ENCODE measurements around the gene ALDH3B1.
A peak's percentile ranks its signal among the peaks of the same experiment; 100 is the strongest.

ALDH3B1 gene

GRCh38 chr11:67999201-67999629 lies 10.9 kb upstream of the ALDH3B1 start:
- no peak overlapping the region for H3K27ac ChIP-seq
- TF ChIP-seq CTCF (IDR thresholded peaks at IDR 0.05) = no peak
- TF ChIP-seq ZFX (IDR thresholded peaks at IDR 0.05; ENCODE audit: borderline replicate concordance) = no peak

GRCh38 chr11:67999704-68000103 lies 10.4 kb upstream of the ALDH3B1 start:
- H3K27ac ChIP-seq = no peak overlapping the region
- TF ChIP-seq ZFX (IDR thresholded peaks at IDR 0.05; ENCODE audit: borderline replicate concordance) (no peak), CTCF (IDR thresholded peaks at IDR 0.05) (no peak)

GRCh38 chr11:68002575-68002937 lies 7.6 kb upstream of the ALDH3B1 start:
- peak overlapping the region; percentile 55 for H3K27ac ChIP-seq
- TF ChIP-seq CTCF (IDR thresholded peaks at IDR 0.05) (no peak), ZFX (IDR thresholded peaks at IDR 0.05; ENCODE audit: borderline replicate concordance) (no peak)

GRCh38 chr11:68002938-68003845 lies 6.9 kb upstream of the ALDH3B1 start:
- H3K27ac ChIP-seq = peak overlapping the region; percentile 58
- TF ChIP-seq CTCF (IDR thresholded peaks at IDR 0.05) = no peak
- no peak for TF ChIP-seq ZFX (IDR thresholded peaks at IDR 0.05; ENCODE audit: borderline replicate concordance)

GRCh38 chr11:68003846-68004550 lies 6.1 kb upstream of the ALDH3B1 start, which contains the start of gene UNC93B1:
Gene UNC93B1 (minus strand): TSS chr11:68004097. CDS start chr11:68004043, 54 bp downstream.
- TF ChIP-seq CTCF (IDR thresholded peaks at IDR 0.05) = no peak
- TF ChIP-seq ZFX (IDR thresholded peaks at IDR 0.05; ENCODE audit: borderline replicate concordance) = no peak
- peak within 1 kb of the TSS; percentile 58 for H3K27ac ChIP-seq

- no peak for TF ChIP-seq ZFX (IDR thresholded peaks at IDR 0.05; ENCODE audit: borderline replicate concordance)
Measured at GRCh38 chr11:68004551-68005335, 5.4 kb upstream of the ALDH3B1 start.

GRCh38 chr11:68006606-68007166 lies 3.4 kb upstream of the ALDH3B1 start:
- TF ChIP-seq ZFX (IDR thresholded peaks at IDR 0.05; ENCODE audit: borderline replicate concordance) (no peak), CTCF (IDR thresholded peaks at IDR 0.05) (no peak)
- no peak overlapping the region for H3K27ac ChIP-seq

More at GRCh38 chr11:68004551-68005335, 5.4 kb upstream of the ALDH3B1 start:
- no peak overlapping the region for H3K27ac ChIP-seq
